GM12873 (cell line): Measurements from ENCODE around the gene HPD.

Experiments used
- CTCF ChIP-seq: IDR thresholded peaks from 2 replicates; pipeline ENCODE4 v1.5.1; 2012; ENCODE audit warnings: low read depth, mild to moderate bottlenecking, moderate library complexity, low read length, control low read depth; ENCODE audit not compliant: insufficient read depth; ENCODE audit errors: missing control alignments

HPD gene

GRCh38 chr12:121822393-121823100 lies 36.1 kb downstream of the HPD start:
- no peak for TF ChIP-seq CTCF

- no peak for TF ChIP-seq CTCF
Measured at GRCh38 chr12:121820056-121820455, 38.6 kb downstream of the HPD start.

- TF ChIP-seq CTCF = no peak
Measured at GRCh38 chr12:121819212-121819949, 39.3 kb downstream of the HPD start.

GRCh38 chr12:121817648-121818043 lies 41.0 kb downstream of the HPD start:
- TF ChIP-seq CTCF = no peak

- TF ChIP-seq CTCF = no peak
Measured at GRCh38 chr12:121816925-121817647, 41.6 kb downstream of the HPD start.

GRCh38 chr12:121815263-121815662 lies 43.4 kb downstream of the HPD start:
- no peak for TF ChIP-seq CTCF
